Mucosa of gallbladder (tissue), 1 donor: Measurements from ENCODE around the gene CTSH. TPM values are rescaled to one million over a fixed set of nuclear protein-coding genes. Genes with fewer than 3 reads are reported as not detected.
"Not testable (repeated sequence)": the region's sequence is repeated elsewhere in the genome, so short reads cannot be mapped to it uniquely, and the experiment has no call there.

Source experiments
- DNase-seq: peaks from one replicate; pipeline ENCODE4 v3.0.0-alpha.2; 2020; ENCODE audit warnings: low spot score
- total RNA-seq: library from RNA; stranded (reverse); gene quantifications from one replicate; pipeline ENCODE4 v1.2.1, GENCODE V29; 2021
- donor health status: DM: no; HTN: no; CAD: no.

CTSH gene
- total RNA-seq, 1 donor from 2014 or later: 465 TPM

- no peak for DNase-seq
These were observed 49.4 kb downstream of the CTSH start for GRCh38 chr15:78895471-78895870.

- no peak for DNase-seq
These were observed 51.3 kb downstream of the CTSH start for GRCh38 chr15:78893538-78893937.

GRCh38 chr15:78889000-78889399 is 55.8 kb downstream of the CTSH start:
- no peak for DNase-seq

GRCh38 chr15:78881681-78882080 is 63.2 kb downstream of the CTSH start:
- no peak for DNase-seq

- DNase-seq: no peak
These were observed 64.0 kb downstream of the CTSH start for GRCh38 chr15:78880813-78881212.

- no peak for DNase-seq
These were observed 64.7 kb downstream of the CTSH start for GRCh38 chr15:78880242-78880533.

- no peak for DNase-seq
These were observed 65.2 kb downstream of the CTSH start for GRCh38 chr15:78879517-78880241.

GRCh38 chr15:78878356-78878755 is 66.5 kb downstream of the CTSH start:
- no peak for DNase-seq

- not testable (repeated sequence) for DNase-seq
These were observed 67.9 kb downstream of the CTSH start for GRCh38 chr15:78876954-78877353.

- no peak for DNase-seq
These were observed 69.5 kb downstream of the CTSH start for GRCh38 chr15:78875107-78875914.

GRCh38 chr15:78873793-78874765 is 70.8 kb downstream of the CTSH start:
- DNase-seq: no peak

- peak; percentile 82 for DNase-seq
These were observed 71.7 kb downstream of the CTSH start for GRCh38 chr15:78872972-78873792.

GRCh38 chr15:78872155-78872971 is 72.5 kb downstream of the CTSH start, which contains the start of gene MORF4L1:
MORF4L1 (plus strand) TSS chr15:78872890; CDS start chr15:78873018, 128 bp downstream.
- DNase-seq: peak; percentile 97

GRCh38 chr15:78871483-78872127 is 73.2 kb downstream of the CTSH start:
- DNase-seq: not testable (repeated sequence)

Other genes with a start within 250 kb of the CTSH start
- 13.8 TPM for gene ADAMTS7, start 133.6 kb downstream of the CTSH start, total RNA-seq
- 309 TPM for gene MORF4L1, start 72.2 kb downstream of the CTSH start, total RNA-seq
- 0.32 TPM for gene RASGRF1, start 145.7 kb upstream of the CTSH start, total RNA-seq